Mucosa of stomach (tissue), 1 donor: ENCODE data around the gene SLC36A4.
"Not testable (repeated sequence)": the region's sequence is repeated elsewhere in the genome, so short reads cannot be mapped to it uniquely, and the experiment has no call there.

ENCODE experiments used
- H3K27me3 ChIP-seq: one replicate; pipeline ENCODE4 v1.7.0; 2013; ENCODE audit warnings: mild to moderate bottlenecking, low read length; ENCODE audit not compliant: control insufficient read depth, insufficient read depth
- H3K36me3 ChIP-seq: one replicate; pipeline ENCODE4 v1.7.0; 2013; ENCODE audit warnings: low read length; ENCODE audit not compliant: control insufficient read depth, insufficient read depth
- H3K4me1 ChIP-seq: one replicate; pipeline ENCODE4 v1.7.0; 2013; ENCODE audit warnings: mild to moderate bottlenecking, low read length; ENCODE audit not compliant: control insufficient read depth, insufficient read depth
- H3K4me3 ChIP-seq: one replicate; pipeline ENCODE4 v1.7.0; 2013; ENCODE audit warnings: low read length
- H3K9ac ChIP-seq: one replicate; pipeline ENCODE4 v1.7.0; 2013; ENCODE audit warnings: mild to moderate bottlenecking, low read length, moderate library complexity
- H3K9me3 ChIP-seq: one replicate; pipeline ENCODE4 v1.7.0; 2013; ENCODE audit warnings: mild to moderate bottlenecking, low read length, moderate library complexity; ENCODE audit not compliant: control insufficient read depth
- donor health status: Pancreatic carcinoma.

The SLC36A4 gene

GRCh38 chr11:93188726-93189125, 9.1 kb downstream of the SLC36A4 start:
- Histone ChIP-seq H3K9ac (no peak overlapping the region), H3K27me3 (no peaks in the 10 kb centered on the region), H3K4me1 (no peaks in the 10 kb centered on the region), H3K36me3 (no peaks in the 10 kb centered on the region), H3K9me3 (no peaks in the 10 kb centered on the region), H3K4me3 (no peak overlapping the region)

DNA sequence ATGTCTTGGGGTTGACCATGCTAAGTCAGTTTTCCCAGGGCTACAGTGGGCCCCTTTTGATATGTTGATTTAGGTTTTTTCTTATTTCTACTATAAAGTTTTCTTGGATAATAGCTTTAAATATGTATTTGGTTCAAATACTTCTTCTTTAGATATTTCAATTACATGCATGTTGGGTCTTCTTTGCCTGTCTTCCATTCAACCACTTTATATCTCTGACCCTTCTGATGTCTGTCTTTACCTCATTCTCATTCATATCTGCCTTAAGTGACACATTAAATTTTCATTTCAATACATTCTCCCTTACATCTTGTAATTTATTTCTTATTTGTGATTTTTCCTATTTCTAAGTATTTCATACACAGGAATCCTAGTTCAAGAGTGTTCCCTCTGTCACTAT, 10.5 kb downstream of the SLC36A4 start:
- H3K9me3 ChIP-seq: no peaks in the 10 kb centered on the region
- H3K36me3 ChIP-seq: no peaks in the 10 kb centered on the region
- H3K27me3 ChIP-seq: no peaks in the 10 kb centered on the region
- no peak overlapping the region for H3K4me3 ChIP-seq
- no peaks in the 10 kb centered on the region for H3K4me1 ChIP-seq
- no peak overlapping the region for H3K9ac ChIP-seq

DNA sequence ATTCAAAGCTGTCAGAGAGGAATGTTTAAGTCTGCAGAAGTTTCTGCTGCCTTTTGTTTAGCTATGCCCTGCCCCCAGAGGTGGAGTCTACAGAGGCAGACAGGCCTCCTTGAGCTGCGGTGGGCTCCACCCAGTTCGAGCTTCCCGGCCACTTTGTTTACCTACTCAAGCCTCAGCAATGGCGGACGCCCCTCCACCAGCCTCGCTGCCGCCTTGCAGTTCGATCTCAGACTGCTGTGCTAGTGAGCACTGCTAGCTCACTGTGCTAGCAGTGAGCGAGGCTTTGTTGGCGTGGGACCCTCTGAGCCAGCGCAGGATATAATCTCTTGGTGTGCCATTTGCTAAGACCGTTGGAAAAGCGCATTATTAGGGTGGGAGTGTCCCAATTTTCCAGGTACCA, 19.9 kb downstream of the SLC36A4 start:
- H3K4me1 ChIP-seq, H3K36me3 ChIP-seq, H3K9me3 ChIP-seq, H3K4me3 ChIP-seq, H3K9ac ChIP-seq, H3K27me3 ChIP-seq: not testable (repeated sequence)

DNA sequence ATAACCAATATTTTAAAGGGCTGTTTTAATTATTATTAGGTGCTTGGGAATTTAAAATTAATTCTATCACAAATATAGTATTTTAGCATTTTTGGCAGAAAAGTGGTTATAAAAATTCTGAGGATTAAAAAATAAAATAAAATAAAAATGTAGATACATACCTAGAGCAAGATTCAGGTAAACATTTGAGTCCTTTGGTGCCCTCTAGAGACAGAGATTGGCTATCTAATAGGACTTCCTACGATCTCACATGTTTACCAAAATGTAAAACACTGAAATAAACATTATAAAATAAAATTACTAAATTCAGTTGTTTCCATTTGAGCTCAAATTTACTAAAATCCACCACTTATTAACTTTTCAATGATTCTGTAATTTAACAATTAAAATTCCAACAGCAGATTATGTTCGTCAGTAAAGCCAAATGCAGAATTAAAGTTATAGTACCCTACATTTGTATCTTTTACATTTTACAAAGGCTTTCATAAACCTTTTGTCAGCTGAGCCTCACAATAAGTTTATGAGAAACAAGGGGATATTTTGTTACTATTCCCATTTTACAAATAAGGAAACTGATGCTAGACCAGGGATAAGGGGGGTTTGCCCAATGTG, 27.7 kb downstream of the SLC36A4 start:
- Histone ChIP-seq H3K27me3 (no peaks in the 10 kb centered on the region), H3K9ac (no peak overlapping the region), H3K9me3 (no peaks in the 10 kb centered on the region), H3K36me3 (no peaks in the 10 kb centered on the region), H3K4me3 (no peak overlapping the region), H3K4me1 (no peaks in the 10 kb centered on the region)

- Histone ChIP-seq H3K4me1 (no peaks in the 10 kb centered on the region), H3K36me3 (no peaks in the 10 kb centered on the region), H3K27me3 (no peaks in the 10 kb centered on the region), H3K9me3 (no peaks in the 10 kb centered on the region), H3K4me3 (no peak overlapping the region), H3K9ac (no peak overlapping the region)
Observed at GRCh38 chr11:93169143-93169542, 28.6 kb downstream of the SLC36A4 start.

DNA sequence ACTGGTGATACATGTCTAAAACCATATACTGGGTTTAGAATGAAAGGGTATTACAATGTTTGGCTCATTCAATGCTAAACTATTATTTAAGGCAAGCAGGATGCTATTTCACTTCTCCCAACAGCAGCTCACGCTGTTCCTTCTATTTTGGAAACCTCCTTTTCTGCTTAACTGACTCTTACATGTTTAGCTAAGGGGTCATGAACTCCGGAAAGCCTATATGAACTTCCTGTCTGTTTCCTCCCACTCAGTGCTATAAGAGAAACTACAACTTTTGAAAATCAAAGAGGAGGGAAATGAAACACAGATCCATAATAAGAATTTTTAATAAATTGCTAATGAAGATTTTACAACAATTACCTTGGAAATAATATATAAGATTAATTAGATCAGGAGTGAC, 30.9 kb downstream of the SLC36A4 start:
- Histone ChIP-seq H3K9ac (no peak overlapping the region), H3K9me3 (no peaks in the 10 kb centered on the region), H3K4me3 (no peak overlapping the region), H3K4me1 (no peaks in the 10 kb centered on the region), H3K27me3 (no peaks in the 10 kb centered on the region), H3K36me3 (no peaks in the 10 kb centered on the region)

GRCh38 chr11:93166194-93166593, 31.6 kb downstream of the SLC36A4 start:
- no peaks in the 10 kb centered on the region for H3K36me3 ChIP-seq
- H3K9ac ChIP-seq: no peak overlapping the region
- H3K9me3 ChIP-seq: no peaks in the 10 kb centered on the region
- no peaks in the 10 kb centered on the region for H3K4me1 ChIP-seq
- H3K27me3 ChIP-seq: no peaks in the 10 kb centered on the region
- H3K4me3 ChIP-seq: no peak overlapping the region

DNA sequence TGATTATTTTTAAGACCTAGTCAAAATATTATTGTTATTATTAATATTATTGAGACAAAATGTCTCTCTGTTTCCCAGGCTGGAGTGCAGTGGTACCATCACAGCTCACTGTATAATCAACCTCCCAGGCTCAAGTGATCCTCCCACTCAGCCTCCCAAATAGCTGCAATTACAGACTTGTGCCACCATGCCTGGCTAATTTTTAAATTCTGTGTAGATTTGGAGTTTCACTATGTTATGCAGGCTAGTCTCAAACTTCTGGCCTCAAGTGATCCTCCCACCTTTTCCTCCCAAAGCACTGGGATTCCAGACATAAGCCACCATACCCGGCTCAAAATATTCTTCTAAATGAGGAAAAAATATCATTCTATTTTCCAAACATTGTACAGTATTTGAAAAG, 37.0 kb downstream of the SLC36A4 start:
- no peaks in the 10 kb centered on the region for H3K27me3 ChIP-seq
- H3K4me1 ChIP-seq: no peaks in the 10 kb centered on the region
- H3K4me3 ChIP-seq: no peak overlapping the region
- no peak overlapping the region for H3K9ac ChIP-seq
- no peaks in the 10 kb centered on the region for H3K36me3 ChIP-seq
- no peaks in the 10 kb centered on the region for H3K9me3 ChIP-seq

DNA sequence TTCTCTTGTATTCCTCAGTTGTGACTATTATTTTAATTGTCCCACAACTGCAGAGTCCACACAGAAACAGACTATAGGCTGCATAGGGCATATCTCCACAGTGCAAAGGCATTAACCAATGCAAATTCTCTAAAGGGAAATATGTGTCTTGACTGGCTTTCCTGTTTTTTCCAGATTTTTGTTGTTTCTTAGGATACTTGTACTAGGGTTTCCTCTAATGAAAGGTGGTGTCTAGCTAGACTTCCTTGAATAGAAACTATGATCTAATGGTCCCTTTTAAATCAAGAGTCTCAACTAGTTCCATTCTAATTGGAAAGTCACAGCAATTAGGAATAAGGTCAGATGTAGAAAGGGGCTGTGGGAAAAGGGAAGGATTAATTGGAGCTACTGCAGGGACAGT, 37.6 kb downstream of the SLC36A4 start:
- no peaks in the 10 kb centered on the region for H3K27me3 ChIP-seq
- H3K4me3 ChIP-seq: no peak overlapping the region
- H3K9me3 ChIP-seq: no peaks in the 10 kb centered on the region
- H3K36me3 ChIP-seq: no peaks in the 10 kb centered on the region
- no peak overlapping the region for H3K9ac ChIP-seq
- H3K4me1 ChIP-seq: no peaks in the 10 kb centered on the region

- Histone ChIP-seq H3K36me3 (no peaks in the 10 kb centered on the region), H3K4me1 (no peaks in the 10 kb centered on the region), H3K9ac (no peak overlapping the region), H3K4me3 (no peak overlapping the region), H3K9me3 (no peaks in the 10 kb centered on the region), H3K27me3 (no peaks in the 10 kb centered on the region)
Observed at GRCh38 chr11:93159721-93160120, 38.1 kb downstream of the SLC36A4 start.

DNA sequence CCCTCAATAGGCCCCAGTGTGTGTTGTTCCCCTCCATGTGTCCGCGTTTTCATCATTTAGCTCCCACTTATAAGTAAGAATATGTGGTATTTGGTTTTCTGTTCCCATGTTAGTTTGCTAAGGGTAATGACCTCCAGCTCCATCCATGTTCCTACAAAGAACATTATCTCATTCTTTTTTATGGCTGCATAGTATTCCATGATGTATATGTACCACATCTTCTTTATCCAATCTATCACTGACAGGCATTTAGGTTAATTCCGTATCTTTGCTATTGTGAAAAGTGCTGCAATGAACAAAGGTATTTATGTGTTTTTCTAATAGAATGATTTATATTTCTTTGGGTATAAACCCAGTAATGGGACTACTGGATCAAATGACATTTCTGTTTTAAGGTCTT, 42.1 kb downstream of the SLC36A4 start:
- Histone ChIP-seq H3K36me3 (no peaks in the 10 kb centered on the region), H3K4me1 (no peaks in the 10 kb centered on the region)

GRCh38 chr11:93145390-93145915, 52.3 kb downstream of the SLC36A4 start:
- no peaks in the 10 kb centered on the region for H3K9me3 ChIP-seq
- no peaks in the 10 kb centered on the region for H3K36me3 ChIP-seq
- no peak overlapping the region for H3K4me3 ChIP-seq
- no peaks in the 10 kb centered on the region for H3K4me1 ChIP-seq
- H3K27me3 ChIP-seq: no peaks in the 10 kb centered on the region
- no peak overlapping the region for H3K9ac ChIP-seq

More for the DNA sequence above, 42.1 kb downstream of the SLC36A4 start:
- no peak overlapping the region for H3K9ac ChIP-seq
- no peak overlapping the region for H3K4me3 ChIP-seq
- no peaks in the 10 kb centered on the region for H3K9me3 ChIP-seq
- H3K27me3 ChIP-seq: no peaks in the 10 kb centered on the region

- Histone ChIP-seq H3K4me1 (no peaks in the 10 kb centered on the region), H3K9me3 (no peaks in the 10 kb centered on the region), H3K36me3 (no peaks in the 10 kb centered on the region), H3K9ac (no peak overlapping the region), H3K4me3 (no peak overlapping the region), H3K27me3 (no peaks in the 10 kb centered on the region)
Observed at GRCh38 chr11:93143800-93144199, 54.0 kb downstream of the SLC36A4 start.
